C4-2B (cell line): ENCODE results near the gene GCC1.

Experiments used
- ZFX ChIP-seq: fragments of 450-650 bp; IDR thresholded peaks from 2 replicates; pipeline ENCODE4 v1.6.1; 2017
- TF ChIP-seq, protein P1 (sequence below): fragments of 450-650 bp; conservative IDR thresholded peaks from 2 replicates; pipeline ENCODE4 v1.5.1; 2017; ENCODE audit warnings: mild to moderate bottlenecking

DNA sequence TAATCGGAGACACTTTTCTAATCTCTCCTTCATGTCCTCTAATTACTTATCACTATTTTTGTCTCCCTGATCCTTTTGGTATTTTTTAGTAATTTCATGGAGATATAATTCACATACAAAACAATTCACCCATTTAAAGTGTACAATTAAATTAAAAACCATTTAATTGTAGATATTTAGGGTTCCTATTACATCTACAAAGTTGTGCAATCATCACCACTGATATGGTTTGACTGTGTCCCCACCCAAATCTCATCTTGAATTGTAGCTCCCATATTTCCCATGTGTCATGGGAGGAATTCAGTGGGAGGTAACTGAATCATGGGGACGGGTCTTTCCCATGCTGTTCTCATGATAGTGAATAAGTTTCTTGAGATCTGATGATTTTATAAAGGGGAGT is 29.0 kb downstream of the GCC1 start:
- TF ChIP-seq, protein P1, sequence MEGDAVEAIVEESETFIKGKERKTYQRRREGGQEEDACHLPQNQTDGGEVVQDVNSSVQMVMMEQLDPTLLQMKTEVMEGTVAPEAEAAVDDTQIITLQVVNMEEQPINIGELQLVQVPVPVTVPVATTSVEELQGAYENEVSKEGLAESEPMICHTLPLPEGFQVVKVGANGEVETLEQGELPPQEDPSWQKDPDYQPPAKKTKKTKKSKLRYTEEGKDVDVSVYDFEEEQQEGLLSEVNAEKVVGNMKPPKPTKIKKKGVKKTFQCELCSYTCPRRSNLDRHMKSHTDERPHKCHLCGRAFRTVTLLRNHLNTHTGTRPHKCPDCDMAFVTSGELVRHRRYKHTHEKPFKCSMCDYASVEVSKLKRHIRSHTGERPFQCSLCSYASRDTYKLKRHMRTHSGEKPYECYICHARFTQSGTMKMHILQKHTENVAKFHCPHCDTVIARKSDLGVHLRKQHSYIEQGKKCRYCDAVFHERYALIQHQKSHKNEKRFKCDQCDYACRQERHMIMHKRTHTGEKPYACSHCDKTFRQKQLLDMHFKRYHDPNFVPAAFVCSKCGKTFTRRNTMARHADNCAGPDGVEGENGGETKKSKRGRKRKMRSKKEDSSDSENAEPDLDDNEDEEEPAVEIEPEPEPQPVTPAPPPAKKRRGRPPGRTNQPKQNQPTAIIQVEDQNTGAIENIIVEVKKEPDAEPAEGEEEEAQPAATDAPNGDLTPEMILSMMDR: no peak
- TF ChIP-seq ZFX: no peak
